T-helper 1 cell treated with Interleukin-12 subunit alpha and Interleukin-12 subunit beta and Interleukin-4 antibody, amounts not matched to agents 30 μg/mL and 1 μg/mL, for 36 hours (primary cell): ENCODE measurements around the gene POLDIP2.

Experiments used
- H3K27ac Mint-ChIP-seq: one replicate; pipeline ENCODE4 v1.8.0; 2021; ENCODE audit warnings: mild to moderate bottlenecking, mixed read lengths
- H3K27me3 Mint-ChIP-seq: one replicate; pipeline ENCODE4 v1.8.0; 2021; ENCODE audit warnings: low read depth, mixed read lengths
- H3K36me3 Mint-ChIP-seq: one replicate; pipeline ENCODE4 v1.8.0; 2021; ENCODE audit warnings: low read depth, mixed read lengths
- H3K4me1 Mint-ChIP-seq: one replicate; pipeline ENCODE4 v1.8.0; 2021; ENCODE audit warnings: low read depth, mixed read lengths
- H3K4me3 Mint-ChIP-seq: one replicate; pipeline ENCODE4 v1.8.0; 2021; ENCODE audit warnings: mild to moderate bottlenecking, moderate library complexity, mixed read lengths
- H3K9me3 Mint-ChIP-seq: one replicate; pipeline ENCODE4 v1.8.0; 2021; ENCODE audit warnings: mixed read lengths

The POLDIP2 gene

DNA sequence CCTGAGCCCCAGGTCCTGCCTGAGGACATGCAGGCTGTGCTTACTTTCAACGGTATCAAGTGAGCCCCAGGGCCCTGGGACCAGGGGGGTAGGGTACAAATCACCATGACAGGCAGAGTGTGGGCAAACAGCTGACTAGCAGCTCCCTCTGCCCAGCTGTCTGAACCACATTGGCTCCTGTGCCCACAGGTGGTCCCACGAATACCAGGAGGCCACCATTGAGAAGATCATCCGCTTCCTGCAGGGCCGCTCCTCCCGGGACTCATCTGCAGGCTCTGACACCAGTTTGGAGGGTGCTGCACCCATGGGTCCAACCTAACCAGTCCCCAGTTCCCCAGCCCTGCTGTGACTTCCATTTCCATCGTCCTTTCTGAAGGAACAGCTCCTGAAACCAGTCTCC, 38.6 kb upstream of the POLDIP2 start:
- Mint-ChIP-seq H3K27ac (no peak overlapping the region), H3K4me1 (no peaks in the 10 kb centered on the region), H3K9me3 (no peaks in the 10 kb centered on the region), H3K4me3 (no peak overlapping the region), H3K36me3 (peaks cover 15% of the 10 kb centered on the region), H3K27me3 (no peaks in the 10 kb centered on the region)

DNA sequence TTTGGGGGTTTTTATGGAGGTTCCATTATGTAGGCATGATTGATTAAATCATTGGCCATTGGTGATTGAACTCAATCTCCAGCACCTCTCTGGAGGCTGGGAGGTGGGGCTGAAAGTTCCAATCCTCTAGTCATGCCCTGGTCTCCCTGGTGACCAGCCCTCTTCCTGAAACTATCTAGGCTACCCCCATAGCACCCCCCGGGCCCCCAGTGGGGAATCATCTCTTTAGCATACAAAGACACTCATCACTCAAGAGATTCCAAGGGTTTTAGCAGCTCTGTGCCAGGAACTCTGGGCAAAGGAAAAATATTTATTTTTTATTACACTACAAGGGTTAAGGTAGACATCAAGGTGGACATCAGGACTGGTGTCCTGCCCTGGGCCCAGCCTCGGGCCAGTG, 38.1 kb upstream of the POLDIP2 start:
- Mint-ChIP-seq H3K27ac (no peak overlapping the region), H3K9me3 (no peaks in the 10 kb centered on the region), H3K4me3 (no peak overlapping the region), H3K4me1 (no peaks in the 10 kb centered on the region), H3K36me3 (peaks cover 18% of the 10 kb centered on the region), H3K27me3 (no peaks in the 10 kb centered on the region)

GRCh38 chr17:28394337-28395116, 37.2 kb upstream of the POLDIP2 start:
- Mint-ChIP-seq H3K27ac (no peak overlapping the region), H3K36me3 (peaks cover 24% of the 10 kb centered on the region), H3K27me3 (no peaks in the 10 kb centered on the region), H3K4me1 (no peaks in the 10 kb centered on the region), H3K9me3 (no peaks in the 10 kb centered on the region), H3K4me3 (no peak overlapping the region)

GRCh38 chr17:28392491-28392890, 35.2 kb upstream of the POLDIP2 start:
- no peaks in the 10 kb centered on the region for H3K9me3 Mint-ChIP-seq
- H3K4me3 Mint-ChIP-seq: no peak overlapping the region

DNA sequence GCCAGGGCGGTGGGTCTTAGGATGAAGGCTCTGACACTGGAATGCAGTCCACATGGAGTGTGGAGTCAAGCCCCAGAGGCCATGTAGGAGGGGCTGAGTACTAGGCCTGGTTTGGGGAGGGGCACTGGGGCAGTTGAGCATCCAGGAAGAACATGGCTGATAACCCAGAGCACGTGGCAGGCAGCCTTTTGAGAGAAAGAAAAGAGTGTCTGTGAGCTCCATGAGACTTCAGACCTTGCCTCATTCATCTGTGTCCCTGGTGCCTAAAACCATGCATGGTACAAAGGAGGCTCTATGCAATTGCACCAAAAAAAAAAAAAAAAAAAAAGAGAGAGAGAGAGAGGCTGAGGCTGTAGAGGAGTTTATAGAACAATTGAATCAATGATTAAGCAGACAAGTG, 34.1 kb upstream of the POLDIP2 start:
- Mint-ChIP-seq H3K36me3 (peaks cover 27% of the 10 kb centered on the region), H3K9me3 (no peaks in the 10 kb centered on the region), H3K4me3 (no peak overlapping the region), H3K27ac (no peak overlapping the region), H3K27me3 (no peaks in the 10 kb centered on the region), H3K4me1 (no peaks in the 10 kb centered on the region)

More at GRCh38 chr17:28392491-28392890, 35.2 kb upstream of the POLDIP2 start:
- Mint-ChIP-seq H3K27ac (no peak overlapping the region), H3K27me3 (no peaks in the 10 kb centered on the region), H3K36me3 (peaks cover 26% of the 10 kb centered on the region), H3K4me1 (no peaks in the 10 kb centered on the region)

GRCh38 chr17:28390984-28391383, 33.7 kb upstream of the POLDIP2 start:
- no peak overlapping the region for H3K27ac Mint-ChIP-seq

GRCh38 chr17:28390563-28390962, 33.2 kb upstream of the POLDIP2 start:
- Mint-ChIP-seq H3K4me3 (no peak overlapping the region), H3K27ac (no peak overlapping the region), H3K27me3 (no peaks in the 10 kb centered on the region), H3K4me1 (peaks cover 1% of the 10 kb centered on the region), H3K36me3 (peaks cover 27% of the 10 kb centered on the region), H3K9me3 (no peaks in the 10 kb centered on the region)

More at GRCh38 chr17:28390984-28391383, 33.7 kb upstream of the POLDIP2 start:
- Mint-ChIP-seq H3K4me3 (no peak overlapping the region), H3K9me3 (no peaks in the 10 kb centered on the region), H3K4me1 (peaks cover 1% of the 10 kb centered on the region), H3K27me3 (no peaks in the 10 kb centered on the region), H3K36me3 (peaks cover 27% of the 10 kb centered on the region)

DNA sequence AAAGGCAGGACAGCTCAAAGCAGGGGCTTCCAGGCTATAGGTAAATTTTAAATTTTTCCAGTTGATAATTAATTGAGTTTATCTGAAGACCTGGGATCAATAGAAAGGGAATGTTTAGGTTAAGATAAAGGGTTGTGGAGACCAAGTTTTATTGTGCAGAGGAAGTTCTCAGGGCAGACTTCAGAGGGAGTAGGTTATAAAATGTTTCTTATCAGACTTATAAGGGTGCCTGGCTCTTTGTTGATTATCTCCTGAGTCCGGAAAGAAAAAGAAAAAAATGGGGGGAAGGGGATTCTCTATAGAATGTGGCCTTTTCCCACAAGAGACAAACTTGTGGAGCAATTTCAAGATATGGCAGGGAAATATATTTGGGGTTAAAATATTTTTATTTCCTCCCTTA, 32.8 kb upstream of the POLDIP2 start:
- peaks cover 27% of the 10 kb centered on the region for H3K36me3 Mint-ChIP-seq
- H3K27ac Mint-ChIP-seq: no peak overlapping the region
- H3K27me3 Mint-ChIP-seq: no peaks in the 10 kb centered on the region
- no peak overlapping the region for H3K4me3 Mint-ChIP-seq
- H3K9me3 Mint-ChIP-seq: no peaks in the 10 kb centered on the region
- H3K4me1 Mint-ChIP-seq: peaks cover 5% of the 10 kb centered on the region

- no peaks in the 10 kb centered on the region for H3K9me3 Mint-ChIP-seq
- H3K27ac Mint-ChIP-seq: no peak overlapping the region
- H3K4me1 Mint-ChIP-seq: peaks cover 11% of the 10 kb centered on the region
- H3K36me3 Mint-ChIP-seq: peaks cover 20% of the 10 kb centered on the region
- no peaks in the 10 kb centered on the region for H3K27me3 Mint-ChIP-seq
- no peak overlapping the region for H3K4me3 Mint-ChIP-seq
These were observed 30.8 kb upstream of the POLDIP2 start for GRCh38 chr17:28388106-28388505.

GRCh38 chr17:28386391-28386790, 29.1 kb upstream of the POLDIP2 start:
- H3K36me3 Mint-ChIP-seq: peaks cover 24% of the 10 kb centered on the region
- H3K27me3 Mint-ChIP-seq: peaks cover 6% of the 10 kb centered on the region
- H3K27ac Mint-ChIP-seq: no peak overlapping the region
- no peaks in the 10 kb centered on the region for H3K9me3 Mint-ChIP-seq
- peaks cover 15% of the 10 kb centered on the region for H3K4me1 Mint-ChIP-seq
- no peak overlapping the region for H3K4me3 Mint-ChIP-seq

GRCh38 chr17:28385406-28385805, 28.1 kb upstream of the POLDIP2 start:
- H3K27me3 Mint-ChIP-seq: peaks cover 14% of the 10 kb centered on the region
- no peaks in the 10 kb centered on the region for H3K9me3 Mint-ChIP-seq
- H3K4me1 Mint-ChIP-seq: peaks cover 19% of the 10 kb centered on the region
- peak overlapping the region; percentile 74 for H3K27ac Mint-ChIP-seq
- H3K36me3 Mint-ChIP-seq: peaks cover 19% of the 10 kb centered on the region
- H3K4me3 Mint-ChIP-seq: peak overlapping the region; percentile 84

DNA sequence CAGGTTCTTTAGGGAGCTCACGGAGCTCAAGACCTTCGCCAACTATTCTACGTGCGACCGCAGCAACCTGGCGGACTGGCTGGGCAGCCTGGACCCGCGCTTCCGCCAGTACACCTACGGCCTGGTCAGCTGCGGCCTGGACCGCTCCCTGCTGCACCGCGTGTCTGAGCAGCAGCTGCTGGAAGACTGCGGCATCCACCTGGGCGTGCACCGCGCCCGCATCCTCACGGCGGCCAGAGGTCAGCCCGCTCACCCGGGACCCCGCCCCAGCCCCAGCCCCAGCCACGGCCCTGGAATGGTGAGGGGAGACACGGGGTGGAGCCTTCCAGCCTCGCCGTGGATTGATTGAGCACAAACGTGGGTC, 27.7 kb upstream of the POLDIP2 start:
- Mint-ChIP-seq H3K36me3 (peaks cover 19% of the 10 kb centered on the region), H3K4me1 (peaks cover 22% of the 10 kb centered on the region), H3K27ac (peak overlapping the region; percentile 80), H3K9me3 (no peaks in the 10 kb centered on the region), H3K27me3 (peaks cover 17% of the 10 kb centered on the region), H3K4me3 (peak overlapping the region; percentile 84)

- peak overlapping the region; percentile 80 for H3K27ac Mint-ChIP-seq
- no peaks in the 10 kb centered on the region for H3K9me3 Mint-ChIP-seq
- peaks cover 18% of the 10 kb centered on the region for H3K27me3 Mint-ChIP-seq
- H3K36me3 Mint-ChIP-seq: peaks cover 15% of the 10 kb centered on the region
- peak overlapping the region; percentile 84 for H3K4me3 Mint-ChIP-seq
- H3K4me1 Mint-ChIP-seq: peaks cover 22% of the 10 kb centered on the region
These were observed 27.1 kb upstream of the POLDIP2 start for GRCh38 chr17:28384281-28385036.

- peaks cover 22% of the 10 kb centered on the region for H3K4me1 Mint-ChIP-seq
- H3K36me3 Mint-ChIP-seq: peaks cover 11% of the 10 kb centered on the region
- H3K4me3 Mint-ChIP-seq: peak overlapping the region; percentile 30
- H3K9me3 Mint-ChIP-seq: no peaks in the 10 kb centered on the region
- H3K27ac Mint-ChIP-seq: no peak overlapping the region
- H3K27me3 Mint-ChIP-seq: peaks cover 18% of the 10 kb centered on the region
These were observed 24.0 kb upstream of the POLDIP2 start for GRCh38 chr17:28381141-28381825.
